ENCODE results near the gene CCDC146.
"Not testable (repeated sequence)": the region's sequence is repeated elsewhere in the genome, so short reads cannot be mapped to it uniquely, and the experiment has no call there.

CCDC146 gene

DNA sequence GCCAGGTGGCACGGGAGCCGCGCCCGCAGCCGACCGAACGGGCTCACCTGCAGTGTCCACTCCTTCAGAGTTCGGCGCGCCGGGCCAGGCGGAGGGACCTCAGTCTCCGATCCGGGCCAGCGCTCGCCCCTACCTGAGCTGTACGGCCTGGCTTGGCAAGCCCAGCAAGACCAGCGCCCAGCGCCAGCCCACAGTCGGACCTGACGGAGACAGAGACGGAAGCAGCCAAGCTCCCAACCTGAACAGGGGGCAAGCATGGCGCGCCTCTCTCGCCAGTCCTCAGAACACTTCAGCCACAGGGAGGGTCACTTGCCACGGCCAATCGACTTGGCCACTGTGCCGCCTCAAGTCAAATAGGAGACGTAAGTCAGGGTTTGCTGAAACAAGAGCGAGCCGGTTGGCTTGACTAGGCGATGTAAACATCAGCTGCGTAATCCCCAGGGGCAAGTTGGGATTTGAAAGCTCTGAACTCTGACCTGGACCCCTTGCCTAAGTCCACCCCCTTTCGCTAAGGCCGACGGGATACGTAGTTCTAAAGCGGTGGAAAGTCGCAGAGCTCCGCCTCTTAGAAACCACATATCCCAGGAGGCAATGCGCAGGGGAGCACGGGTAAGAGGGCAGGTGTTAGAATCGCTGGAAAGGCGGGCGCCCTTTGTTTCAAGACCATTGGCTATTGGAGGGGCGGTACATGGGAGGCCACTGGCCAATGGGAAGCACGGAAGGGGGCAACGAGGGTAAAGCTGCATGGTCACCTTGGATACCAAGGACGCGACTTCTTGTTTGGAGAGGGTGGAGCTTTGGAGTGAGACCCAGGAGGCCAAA is at the start of gene CCDC146:
Gene CCDC146 (plus strand): TSS at position 756 of the 822 bp plus-strand sequence. CDS start 45,054 bp downstream, outside the sequence.
- peak; percentile 95 for DNase-seq (ENCODE audit: low read depth)
- H3K4me3 ChIP-seq (ENCODE audit: low read length), result peak within 1 kb of the TSS; percentile 77

DNA sequence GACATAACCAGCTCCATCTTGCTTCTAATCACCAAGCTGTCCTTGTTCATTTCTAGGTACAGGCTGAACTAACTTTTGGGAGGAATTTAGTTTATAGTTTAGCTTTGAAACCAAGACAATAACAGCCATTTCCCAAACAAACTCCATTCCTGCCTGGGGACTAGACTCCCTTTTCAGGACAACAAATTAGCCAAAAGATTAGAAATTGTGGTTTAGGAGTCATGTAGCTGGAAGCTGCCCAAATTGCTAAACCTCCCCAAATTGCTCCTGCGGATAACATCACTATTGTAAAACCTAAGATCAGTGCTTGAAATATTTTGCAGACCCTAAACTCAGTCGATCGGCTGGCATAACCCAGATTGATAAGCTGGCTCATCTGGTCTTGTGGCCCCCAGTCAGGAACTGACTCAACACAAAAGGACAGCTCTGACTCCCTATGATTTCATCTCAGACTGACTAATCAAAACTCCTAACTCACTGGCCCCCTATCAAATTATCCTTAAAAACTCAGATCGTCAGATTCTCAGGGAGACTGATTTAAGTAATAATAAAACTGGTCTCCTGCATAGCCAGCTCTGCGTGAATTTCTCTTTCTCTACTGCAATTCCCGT is 47.5 kb upstream of the CCDC146 start:
- not testable (repeated sequence) for DNase-seq (ENCODE audit: low read depth); H3K4me3 ChIP-seq (ENCODE audit: low read length)

GRCh38 chr7:77077060-77077459 is 45.4 kb upstream of the CCDC146 start:
- DNase-seq (ENCODE audit: low read depth); H3K4me3 ChIP-seq (ENCODE audit: low read length): not testable (repeated sequence)

GRCh38 chr7:77079112-77079511 is 43.3 kb upstream of the CCDC146 start:
- not testable (repeated sequence) for H3K4me3 ChIP-seq (ENCODE audit: low read length); DNase-seq (ENCODE audit: low read depth)

GRCh38 chr7:77079624-77080023 is 42.8 kb upstream of the CCDC146 start:
- not testable (repeated sequence) for H3K4me3 ChIP-seq (ENCODE audit: low read length); DNase-seq (ENCODE audit: low read depth)

DNA sequence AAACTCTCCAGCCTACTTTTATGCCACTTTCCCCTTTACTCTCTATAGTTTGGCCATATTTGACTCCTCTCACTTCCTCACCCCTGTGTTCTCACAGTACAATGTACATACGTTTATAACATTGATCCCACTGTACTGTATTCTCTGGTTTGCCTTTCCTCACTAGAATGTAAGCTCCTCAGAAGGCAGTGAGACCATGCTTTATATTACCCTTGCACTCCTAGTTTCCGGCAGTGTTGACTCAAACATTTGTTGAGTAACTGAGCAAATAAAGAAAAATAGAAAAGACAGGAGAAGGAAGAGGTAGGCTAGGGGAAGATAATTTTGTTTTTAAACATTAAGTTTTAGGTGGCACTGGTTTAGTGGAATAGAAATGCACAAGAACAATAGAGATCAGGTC is 42.2 kb upstream of the CCDC146 start:
- H3K4me3 ChIP-seq (ENCODE audit: low read length); DNase-seq (ENCODE audit: low read depth): not testable (repeated sequence)

DNA sequence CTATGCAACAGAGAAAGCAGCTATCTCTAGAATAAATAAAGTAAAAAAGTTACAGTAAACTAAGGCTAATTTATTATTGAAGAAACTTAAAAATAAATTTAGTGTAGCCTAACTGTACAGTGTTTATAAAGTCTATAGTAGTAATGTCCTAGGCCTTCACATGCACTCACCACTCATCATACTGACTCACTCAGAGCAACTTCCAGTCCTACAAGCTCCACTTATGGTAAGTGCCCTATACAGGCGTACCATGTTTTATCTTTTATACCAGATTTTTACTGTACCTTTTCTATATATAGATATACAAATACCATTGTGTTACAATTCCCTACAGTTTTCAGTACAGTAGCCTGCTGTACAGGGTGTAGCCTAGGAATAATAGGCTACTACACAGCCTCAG is 40.2 kb upstream of the CCDC146 start:
- not testable (repeated sequence) for H3K4me3 ChIP-seq (ENCODE audit: low read length); DNase-seq (ENCODE audit: low read depth)

DNA sequence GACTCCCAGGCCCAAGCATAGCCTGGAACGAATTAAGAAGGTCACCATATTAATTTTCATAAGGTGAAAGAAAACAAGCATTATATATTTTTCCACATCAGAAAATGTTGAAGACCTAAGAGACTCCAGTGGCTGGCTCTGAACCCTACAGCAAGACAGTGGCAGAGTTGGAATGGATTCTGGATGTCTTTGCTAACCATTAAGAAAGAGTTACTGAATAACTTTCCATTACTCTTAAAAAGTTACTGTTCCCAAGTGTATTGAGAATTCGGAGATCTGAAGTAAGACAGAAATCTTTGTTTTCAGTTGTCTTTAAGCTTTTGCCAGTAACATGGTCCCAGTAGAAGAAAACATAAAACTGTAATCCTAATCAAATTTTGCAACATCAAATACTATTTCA is 30.1 kb upstream of the CCDC146 start:
- H3K4me3 ChIP-seq (ENCODE audit: low read length), result not testable (repeated sequence)

DNA sequence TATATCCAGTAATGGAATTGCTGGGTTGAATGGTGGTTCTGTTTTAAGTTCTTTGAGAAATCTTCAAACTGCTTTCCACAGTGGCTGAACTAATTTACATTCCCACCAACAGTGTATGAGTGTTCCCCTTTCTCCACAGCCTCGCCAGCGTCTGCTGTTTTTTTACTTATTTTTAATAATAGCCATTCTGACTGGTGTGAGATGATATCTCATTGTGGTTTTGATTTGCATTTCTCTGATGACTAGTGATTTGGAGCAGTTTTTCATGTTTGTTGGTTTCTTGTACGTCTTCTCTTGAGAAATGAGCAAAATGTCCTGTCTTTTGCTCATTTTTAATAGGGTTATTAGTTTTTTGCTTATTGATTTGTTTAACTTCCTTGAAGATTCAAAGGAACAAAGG is 21.9 kb upstream of the CCDC146 start:
- not testable (repeated sequence) for H3K4me3 ChIP-seq (ENCODE audit: low read length); DNase-seq (ENCODE audit: low read depth)

More for the DNA sequence above, 30.1 kb upstream of the CCDC146 start:
- not testable (repeated sequence) for DNase-seq (ENCODE audit: low read depth)

DNA sequence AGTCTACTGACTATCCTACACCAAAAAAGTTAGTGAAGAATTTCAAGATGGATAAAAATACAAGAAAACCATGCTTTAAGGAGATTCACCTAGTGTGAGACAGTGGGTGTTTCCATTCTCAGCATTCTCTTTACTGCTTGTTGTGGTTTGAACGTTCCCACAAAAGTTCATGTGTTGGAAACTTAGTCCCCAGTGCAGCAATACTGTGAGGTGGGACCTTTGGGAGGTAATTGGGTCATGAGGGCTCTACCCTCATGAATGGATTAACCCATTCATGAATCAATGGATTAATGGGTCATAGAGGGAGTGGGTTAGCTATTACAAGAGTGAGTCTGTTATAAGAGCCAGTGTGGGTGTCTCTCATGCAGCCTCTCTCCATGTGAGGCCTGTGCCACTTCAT is 21.2 kb upstream of the CCDC146 start:
- H3K4me3 ChIP-seq (ENCODE audit: low read length); DNase-seq (ENCODE audit: low read depth): not testable (repeated sequence)

DNA sequence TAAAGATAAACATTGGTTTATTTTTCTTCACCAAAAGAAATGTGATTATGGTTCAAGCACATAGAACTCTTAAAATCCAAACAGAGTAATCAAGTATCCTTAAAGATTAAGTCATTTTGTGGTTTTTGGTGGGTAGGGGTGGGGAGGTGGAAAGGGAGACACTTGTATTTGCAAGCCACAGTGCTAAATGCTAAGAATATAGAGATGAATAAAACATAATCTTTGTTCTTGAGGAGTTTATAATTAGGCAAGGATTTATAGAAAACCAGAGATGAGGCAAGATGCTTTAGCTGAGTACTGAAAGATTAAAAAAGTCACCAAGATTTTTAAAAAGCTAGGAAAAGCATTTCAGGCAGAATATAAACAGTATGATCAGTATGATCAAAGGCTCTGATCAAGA is 19.7 kb upstream of the CCDC146 start:
- DNase-seq (ENCODE audit: low read depth); H3K4me3 ChIP-seq (ENCODE audit: low read length): not testable (repeated sequence)

DNA sequence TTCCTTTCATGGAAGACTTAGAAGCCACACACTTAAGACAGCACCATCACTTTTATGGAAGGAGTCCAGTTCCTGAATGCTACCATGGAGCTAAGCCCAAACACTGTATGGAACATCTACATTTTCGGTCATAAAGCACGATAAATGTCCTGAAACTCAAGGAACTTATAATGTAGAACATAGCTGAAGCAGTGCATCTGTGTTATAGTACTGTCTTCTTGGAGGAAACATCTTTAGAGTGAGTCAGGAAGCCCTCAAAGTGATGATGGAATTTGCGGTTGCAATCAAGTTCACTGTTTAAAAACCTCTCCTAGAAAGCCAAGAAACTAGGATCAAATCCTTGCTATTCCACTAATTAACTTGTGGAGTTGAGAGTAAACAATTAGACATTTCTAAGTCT is 16.5 kb upstream of the CCDC146 start:
- H3K4me3 ChIP-seq (ENCODE audit: low read length); DNase-seq (ENCODE audit: low read depth): not testable (repeated sequence)

DNA sequence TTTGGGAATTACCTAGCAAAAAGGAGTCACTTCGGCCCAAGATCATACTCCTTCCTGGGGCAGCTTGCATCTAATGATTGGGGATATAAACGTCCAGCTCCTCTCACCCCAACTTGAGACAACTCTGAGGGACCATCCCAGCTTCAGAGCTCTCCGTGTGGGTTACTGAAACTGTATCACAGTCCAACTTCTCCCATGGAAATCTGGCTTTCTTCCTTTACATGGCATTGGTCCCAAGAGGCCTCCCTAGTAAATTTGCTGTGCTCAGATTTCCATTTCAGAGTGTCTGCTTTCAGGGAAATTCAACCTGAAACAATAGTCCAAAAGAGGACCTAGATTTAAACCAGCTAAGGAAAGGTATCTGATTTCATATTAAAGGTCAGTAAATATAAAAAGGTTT is 14.8 kb upstream of the CCDC146 start:
- DNase-seq (ENCODE audit: low read depth); H3K4me3 ChIP-seq (ENCODE audit: low read length): not testable (repeated sequence)

DNA sequence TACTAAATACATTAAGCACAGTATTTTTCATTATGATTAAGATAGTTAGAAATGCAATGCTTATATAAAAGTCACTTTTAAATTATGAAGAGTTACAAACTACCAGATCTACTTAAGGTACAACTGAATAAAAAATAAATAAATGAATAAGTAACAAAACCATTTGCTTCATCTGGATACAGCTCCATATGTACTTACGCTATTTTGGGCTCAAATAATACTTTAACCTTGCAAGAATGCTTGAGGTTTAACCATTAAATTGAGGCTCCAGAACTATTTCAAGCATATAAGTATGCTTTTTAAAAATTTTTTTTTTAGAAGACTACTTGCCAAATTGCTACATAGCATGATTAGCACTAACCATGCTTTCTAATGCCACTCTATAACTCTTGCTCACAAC is 14.1 kb upstream of the CCDC146 start:
- not testable (repeated sequence) for H3K4me3 ChIP-seq (ENCODE audit: low read length); DNase-seq (ENCODE audit: low read depth)

- not testable (repeated sequence) for H3K4me3 ChIP-seq (ENCODE audit: low read length); DNase-seq (ENCODE audit: low read depth)
- peak; percentile 5 for TF ChIP-seq CTCF (conservative IDR thresholded peaks at IDR 0.05; ENCODE audit: low read depth, low read length)
Observed at GRCh38 chr7:77112719-77113306, 9.6 kb upstream of the CCDC146 start.

- not testable (repeated sequence) for H3K4me3 ChIP-seq (ENCODE audit: low read length); DNase-seq (ENCODE audit: low read depth)
Observed at GRCh38 chr7:77125486-77125885, 3.1 kb downstream of the CCDC146 start.

DNA sequence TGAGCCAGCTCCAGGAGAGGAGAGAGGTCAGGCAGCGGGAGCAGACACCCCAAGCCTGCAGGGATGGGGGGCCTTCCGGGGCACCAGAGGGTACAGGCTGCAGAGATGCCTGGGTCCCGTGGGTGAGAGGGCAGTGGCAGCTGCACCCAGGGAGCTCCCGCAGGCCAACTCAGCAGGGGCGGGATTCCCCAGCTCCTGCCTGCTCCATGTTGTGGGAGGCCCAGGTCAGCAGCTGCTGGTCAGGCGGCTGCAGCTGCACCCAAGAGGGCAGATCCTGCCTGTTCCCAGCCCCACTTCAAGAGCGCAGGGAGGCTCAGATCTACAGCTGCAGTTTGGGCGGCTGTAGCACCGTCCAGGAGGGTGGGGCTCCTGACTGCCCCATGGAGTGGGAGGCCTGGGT is 4.6 kb downstream of the CCDC146 start:
- not testable (repeated sequence) for H3K4me3 ChIP-seq (ENCODE audit: low read length); DNase-seq (ENCODE audit: low read depth)

DNA sequence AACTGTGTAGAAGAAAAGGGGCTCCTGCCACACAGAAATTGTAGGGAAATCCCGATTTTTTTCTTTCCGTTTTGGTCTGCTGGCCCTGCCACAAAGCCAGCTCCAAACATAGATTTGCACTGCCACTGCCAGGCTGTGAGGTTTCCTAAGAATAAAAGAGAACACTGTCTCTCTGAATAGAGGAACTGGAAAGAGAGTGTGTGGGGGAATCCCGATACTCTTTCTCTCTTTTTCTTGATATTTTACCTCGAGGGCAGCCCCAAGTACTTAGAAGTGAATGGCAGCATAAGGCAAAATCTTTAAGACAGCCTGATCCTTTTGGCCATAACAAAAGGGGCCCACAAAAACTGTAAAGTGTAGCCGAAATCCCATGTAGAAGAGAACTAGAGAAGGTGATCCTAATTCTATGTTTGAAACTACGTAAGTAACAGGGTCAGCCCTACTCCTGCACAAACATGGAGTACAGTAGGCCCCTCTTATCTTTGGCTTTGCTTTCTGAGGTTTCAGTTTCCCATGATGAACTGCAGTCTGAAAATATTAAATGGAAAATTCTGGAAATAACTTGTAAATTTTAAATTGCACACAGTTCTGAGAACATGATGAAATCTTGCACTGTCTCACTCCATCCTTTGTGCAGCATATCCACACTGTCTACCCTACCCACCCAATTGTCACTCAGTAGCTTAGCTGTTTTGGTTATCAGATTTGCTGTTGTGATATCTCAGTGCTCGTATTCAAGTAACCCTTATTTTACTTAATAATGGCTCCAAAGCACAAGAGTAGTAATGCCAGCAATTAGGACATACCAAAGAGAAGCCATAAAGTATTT is 6.4 kb downstream of the CCDC146 start:
- DNase-seq (ENCODE audit: low read depth); H3K4me3 ChIP-seq (ENCODE audit: low read length): not testable (repeated sequence)
